Astrocyte of the hippocampus (primary cell): ENCODE measurements around the gene FCHO1.
A peak's percentile ranks its signal among the peaks of the same experiment; 100 is the strongest.

Source experiments
- DNase-seq: peaks from one replicate; pipeline ENCODE4 v3.0.0; 2011; ENCODE audit warnings: low read depth, low spot score

Gene FCHO1

GRCh38 chr19:17829855-17830566 lies 78.7 kb downstream of the FCHO1 start:
- peak; percentile 52 for DNase-seq

DNA sequence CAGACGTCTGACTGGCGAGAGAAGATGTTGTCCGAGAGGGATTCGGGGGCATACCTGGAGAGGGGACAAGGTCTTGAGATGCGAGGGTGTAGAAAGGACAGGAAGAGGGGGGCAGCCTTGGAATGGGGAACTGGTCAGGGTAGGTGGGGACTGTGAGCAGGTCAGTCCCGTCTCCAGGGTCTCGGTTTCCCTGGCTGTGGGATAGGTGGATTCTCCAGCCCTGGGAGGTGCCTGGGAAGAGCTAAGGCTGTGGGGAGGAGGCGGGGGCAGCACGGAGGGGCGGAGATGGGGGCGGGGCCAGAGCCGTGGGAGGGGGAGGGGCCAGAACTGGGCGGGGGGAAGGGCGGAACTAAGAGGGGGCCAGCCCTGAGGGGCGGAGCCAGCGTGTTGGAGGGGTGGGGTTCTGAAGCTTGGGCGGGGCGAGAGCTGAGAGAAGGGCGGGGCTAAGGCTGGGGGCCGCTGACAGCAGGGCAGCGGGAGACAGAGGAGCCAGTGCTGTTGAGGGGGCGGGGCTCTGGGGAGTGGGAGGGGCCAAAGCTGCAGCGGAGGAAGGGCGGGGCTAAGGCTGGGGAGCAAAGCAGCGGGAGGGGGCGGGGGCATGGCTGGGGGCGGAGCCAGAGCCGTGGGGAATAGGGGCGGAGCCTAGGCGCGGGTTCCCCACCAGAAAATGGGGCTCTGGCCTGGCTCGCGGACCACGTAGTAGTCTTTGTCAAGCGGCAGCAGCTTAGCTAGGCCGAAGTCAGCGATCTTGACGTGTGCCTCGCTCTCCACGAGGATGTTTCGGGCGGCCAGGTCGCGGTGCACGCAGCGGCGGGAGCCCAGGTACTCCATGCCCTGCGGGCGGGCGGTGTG lies 79.5 kb downstream of the FCHO1 start:
- peak; percentile 78 for DNase-seq

- DNase-seq: no peak
Observed at GRCh38 chr19:17831419-17831888, 80.2 kb downstream of the FCHO1 start.

GRCh38 chr19:17832443-17833208 lies 81.3 kb downstream of the FCHO1 start:
- no peak for DNase-seq

DNA sequence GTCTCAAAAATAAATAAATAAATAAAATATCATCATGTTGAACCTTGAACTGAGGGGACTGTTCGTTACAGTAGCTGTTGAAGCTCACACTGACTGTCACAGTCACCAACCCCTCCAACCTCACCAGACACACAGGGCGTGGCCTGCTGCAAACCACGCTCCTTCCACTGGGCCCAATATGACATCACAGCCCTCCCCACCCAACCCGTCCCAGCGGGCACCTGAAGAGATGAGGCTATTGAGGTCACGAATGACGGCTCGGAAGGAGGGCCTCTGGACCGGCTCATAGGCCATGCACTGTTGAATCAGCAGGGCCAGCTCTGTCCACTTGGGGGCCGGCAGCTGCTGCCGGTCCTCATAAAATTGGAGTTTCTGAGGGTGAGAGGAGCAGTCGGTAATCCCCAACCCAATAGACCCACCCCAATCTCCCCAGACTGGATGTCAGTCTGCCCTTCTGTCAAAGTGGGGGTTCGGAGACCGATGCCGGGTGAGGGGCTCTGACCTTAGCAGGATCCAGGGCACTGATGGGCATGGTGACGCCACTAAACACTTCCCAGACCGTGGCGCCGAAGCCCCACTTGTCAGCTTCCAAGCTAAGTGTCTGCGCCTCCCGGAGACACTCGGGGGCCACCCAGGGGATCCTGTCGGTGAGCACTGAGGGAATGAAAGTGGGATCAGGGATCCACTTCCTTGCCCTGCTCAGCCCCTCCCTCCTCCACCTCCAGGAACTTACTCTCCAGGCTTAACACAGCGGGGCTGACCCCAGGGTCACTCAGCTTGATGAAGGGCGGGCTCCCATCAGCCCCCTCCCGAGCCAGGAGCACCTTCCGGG lies 83.3 kb downstream of the FCHO1 start:
- DNase-seq: no peak

GRCh38 chr19:17835182-17836006 lies 84.1 kb downstream of the FCHO1 start:
- no peak for DNase-seq

- DNase-seq: no peak
Observed at GRCh38 chr19:17836530-17836929, 85.3 kb downstream of the FCHO1 start.

DNA sequence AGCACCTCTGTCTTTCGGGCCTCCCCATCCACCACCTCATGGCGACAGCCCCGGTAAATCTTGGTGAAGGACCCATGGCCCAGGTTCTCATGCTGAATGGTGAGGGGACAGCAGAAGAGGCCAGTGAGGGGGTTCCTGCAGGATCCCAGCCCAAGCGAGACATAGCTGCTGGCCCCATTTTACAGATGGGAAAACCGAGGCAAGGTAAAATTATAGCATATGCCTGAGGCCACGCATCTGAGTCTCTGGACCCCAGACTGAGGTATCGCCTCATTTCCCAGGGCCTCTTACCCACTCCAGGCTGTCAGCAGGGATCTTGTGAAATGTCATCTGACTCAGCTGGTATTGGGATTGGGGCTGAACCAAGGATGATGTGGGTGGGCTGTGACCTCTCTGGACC lies 86.7 kb downstream of the FCHO1 start:
- no peak for DNase-seq
